ENCODE results near the gene HOXA1.
A peak's percentile ranks its signal among the peaks of the same experiment; 100 is the strongest.

HOXA1 gene

DNA sequence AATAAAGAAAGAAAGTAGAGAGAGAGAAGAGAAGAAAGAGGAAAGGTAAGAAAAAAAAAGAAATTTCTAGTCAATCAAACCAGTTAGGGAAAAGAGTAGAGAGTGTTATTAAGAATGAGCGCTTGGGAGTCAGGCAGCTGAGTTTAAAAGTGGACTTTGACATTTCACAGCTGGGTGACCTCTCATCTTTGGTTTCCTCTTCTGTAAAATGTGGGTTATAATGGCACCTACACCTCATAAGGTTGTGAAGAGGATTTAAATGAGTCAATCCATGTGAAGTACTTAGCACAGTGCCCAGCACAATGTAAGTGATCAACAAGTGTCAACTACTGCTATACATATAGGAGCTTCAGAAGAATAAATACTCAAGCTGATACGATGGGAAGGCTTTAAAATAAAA, 12.2 kb downstream of the HOXA1 start:
- Mint-ChIP-seq H3K4me3 (no peak overlapping the region), H3K27ac (peak overlapping the region in 1 of 3 experiments; percentile 8), H3K4me1 (peaks cover 18% of the 10 kb centered on the region), H3K27me3 (ENCODE audit: low read depth) (peaks cover 7% of the 10 kb centered on the region), H3K36me3 (ENCODE audit: low read depth) (no peaks in the 10 kb centered on the region), H3K9me3 (no peaks in the 10 kb centered on the region)
- TF ChIP-seq CTCF (IDR thresholded peaks at IDR 0.05; ENCODE audit: unreplicated experiment in 3 of 3): no peak

DNA sequence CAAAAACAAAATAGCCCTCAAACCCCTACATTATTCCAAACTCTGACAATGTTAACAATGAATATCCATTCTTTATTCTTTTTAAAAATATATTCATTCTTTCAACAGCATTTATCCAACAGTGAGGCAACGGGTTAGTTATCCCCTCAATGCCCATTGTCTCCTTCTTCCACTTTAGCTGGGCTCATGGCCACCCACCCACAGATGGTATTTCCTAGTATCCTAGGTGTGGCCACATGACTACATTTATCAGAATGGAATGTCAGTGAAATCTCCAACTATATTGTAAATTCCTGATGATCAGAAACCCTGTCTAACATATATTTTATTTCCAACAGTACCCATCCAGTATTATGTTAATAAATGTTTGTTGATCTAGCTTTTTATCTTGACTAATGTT, 13.6 kb downstream of the HOXA1 start:
- no peak for TF ChIP-seq CTCF (IDR thresholded peaks at IDR 0.05; ENCODE audit: unreplicated experiment in 3 of 3)
- Mint-ChIP-seq H3K36me3 (ENCODE audit: low read depth) (no peaks in the 10 kb centered on the region), H3K4me3 (no peak overlapping the region), H3K27me3 (ENCODE audit: low read depth) (peaks cover 1% of the 10 kb centered on the region), H3K27ac (no peak overlapping the region), H3K4me1 (peaks cover 18% of the 10 kb centered on the region), H3K9me3 (no peaks in the 10 kb centered on the region)

GRCh38 chr7:27080844-27081436, 14.9 kb downstream of the HOXA1 start:
- TF ChIP-seq CTCF (IDR thresholded peaks at IDR 0.05; ENCODE audit: unreplicated experiment in 3 of 3): no peak
- Mint-ChIP-seq H3K27ac (peak overlapping the region; percentile 16 to 67 (median 25)), H3K36me3 (ENCODE audit: low read depth) (no peaks in the 10 kb centered on the region), H3K4me1 (peaks cover 18% of the 10 kb centered on the region), H3K27me3 (ENCODE audit: low read depth) (no peaks in the 10 kb centered on the region), H3K9me3 (peaks cover 3% of the 10 kb centered on the region), H3K4me3 (no peak overlapping the region)

GRCh38 chr7:27079234-27079975, 16.4 kb downstream of the HOXA1 start:
- no peaks in the 10 kb centered on the region for H3K36me3 Mint-ChIP-seq (ENCODE audit: low read depth)
- H3K27me3 Mint-ChIP-seq (ENCODE audit: low read depth): no peaks in the 10 kb centered on the region
- TF ChIP-seq CTCF (IDR thresholded peaks at IDR 0.05; ENCODE audit: unreplicated experiment in 3 of 3): no peak

GRCh38 chr7:27078616-27079233, 17.1 kb downstream of the HOXA1 start:
- H3K4me3 Mint-ChIP-seq: no peak overlapping the region
- H3K4me1 Mint-ChIP-seq: peaks cover 18% of the 10 kb centered on the region
- H3K36me3 Mint-ChIP-seq (ENCODE audit: low read depth): no peaks in the 10 kb centered on the region
- TF ChIP-seq CTCF (IDR thresholded peaks at IDR 0.05; ENCODE audit: unreplicated experiment in 3 of 3): no peak
- H3K9me3 Mint-ChIP-seq: peaks cover 6% of the 10 kb centered on the region
- no peak overlapping the region for H3K27ac Mint-ChIP-seq
- H3K27me3 Mint-ChIP-seq (ENCODE audit: low read depth): no peaks in the 10 kb centered on the region

More at GRCh38 chr7:27079234-27079975, 16.4 kb downstream of the HOXA1 start:
- H3K27ac Mint-ChIP-seq: no peak overlapping the region
- H3K9me3 Mint-ChIP-seq: peaks cover 4% of the 10 kb centered on the region
- H3K4me1 Mint-ChIP-seq: peaks cover 18% of the 10 kb centered on the region
- H3K4me3 Mint-ChIP-seq: no peak overlapping the region

Measured in nephron (organoid).